GM13976 (cell line): ENCODE data around the gene SFSWAP.

ENCODE experiments used
- DNase-seq: peaks from one replicate; pipeline ENCODE4 v3.0.0; 2012; ENCODE audit warnings: low spot score
- in situ Hi-C: fragments of 300-500 bp; cut with MboI; formaldehyde crosslinking; loops from one replicate; pipeline ENCODE4 v1.12.0; 2022; ENCODE audit warnings: low sequenced_read_pairs, mixed read lengths, inconsistent platforms; ENCODE audit not compliant: unreplicated experiment
- TF ChIP-seq, protein P1 (sequence below): IDR thresholded peaks from 2 replicates; pipeline ENCODE4 v1.5.1; 2012; ENCODE audit warnings: borderline replicate concordance, mild to moderate bottlenecking; ENCODE audit not compliant: insufficient read depth; ENCODE audit errors: extremely low read depth, missing control alignments, control extremely low read depth

The SFSWAP gene

DNA sequence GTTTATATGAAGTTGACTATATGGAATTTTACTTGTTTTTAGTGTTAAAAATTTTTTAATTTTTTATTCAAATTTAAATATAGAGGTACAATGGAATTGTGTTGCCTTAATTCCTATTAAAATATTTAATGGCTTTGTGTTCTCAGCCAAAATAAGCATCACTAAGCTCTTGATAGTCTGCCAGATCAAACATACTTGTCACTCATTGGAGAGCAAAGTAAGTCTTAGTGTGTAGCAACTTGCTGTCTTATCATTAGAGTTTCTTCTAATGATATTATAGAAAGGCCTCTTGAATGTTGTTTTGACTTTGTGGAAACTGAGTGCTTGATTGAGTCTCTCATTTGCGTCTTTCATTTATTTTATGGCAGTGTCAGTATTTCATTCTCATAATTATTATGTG is 10.7 kb downstream of the SFSWAP start:
- TF ChIP-seq, protein P1, sequence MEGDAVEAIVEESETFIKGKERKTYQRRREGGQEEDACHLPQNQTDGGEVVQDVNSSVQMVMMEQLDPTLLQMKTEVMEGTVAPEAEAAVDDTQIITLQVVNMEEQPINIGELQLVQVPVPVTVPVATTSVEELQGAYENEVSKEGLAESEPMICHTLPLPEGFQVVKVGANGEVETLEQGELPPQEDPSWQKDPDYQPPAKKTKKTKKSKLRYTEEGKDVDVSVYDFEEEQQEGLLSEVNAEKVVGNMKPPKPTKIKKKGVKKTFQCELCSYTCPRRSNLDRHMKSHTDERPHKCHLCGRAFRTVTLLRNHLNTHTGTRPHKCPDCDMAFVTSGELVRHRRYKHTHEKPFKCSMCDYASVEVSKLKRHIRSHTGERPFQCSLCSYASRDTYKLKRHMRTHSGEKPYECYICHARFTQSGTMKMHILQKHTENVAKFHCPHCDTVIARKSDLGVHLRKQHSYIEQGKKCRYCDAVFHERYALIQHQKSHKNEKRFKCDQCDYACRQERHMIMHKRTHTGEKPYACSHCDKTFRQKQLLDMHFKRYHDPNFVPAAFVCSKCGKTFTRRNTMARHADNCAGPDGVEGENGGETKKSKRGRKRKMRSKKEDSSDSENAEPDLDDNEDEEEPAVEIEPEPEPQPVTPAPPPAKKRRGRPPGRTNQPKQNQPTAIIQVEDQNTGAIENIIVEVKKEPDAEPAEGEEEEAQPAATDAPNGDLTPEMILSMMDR = no peak
- in situ Hi-C loops = no loop called here
- no peak for DNase-seq

- TF ChIP-seq, protein P1 = no peak
- no peak for DNase-seq
- in situ Hi-C loops = no loop called here
Measured at GRCh38 chr12:131723532-131723931, 12.6 kb downstream of the SFSWAP start.

GRCh38 chr12:131724534-131724933 is 13.6 kb downstream of the SFSWAP start:
- no peak for DNase-seq
- TF ChIP-seq, protein P1 = no peak
- in situ Hi-C loops = no loop called here

DNA sequence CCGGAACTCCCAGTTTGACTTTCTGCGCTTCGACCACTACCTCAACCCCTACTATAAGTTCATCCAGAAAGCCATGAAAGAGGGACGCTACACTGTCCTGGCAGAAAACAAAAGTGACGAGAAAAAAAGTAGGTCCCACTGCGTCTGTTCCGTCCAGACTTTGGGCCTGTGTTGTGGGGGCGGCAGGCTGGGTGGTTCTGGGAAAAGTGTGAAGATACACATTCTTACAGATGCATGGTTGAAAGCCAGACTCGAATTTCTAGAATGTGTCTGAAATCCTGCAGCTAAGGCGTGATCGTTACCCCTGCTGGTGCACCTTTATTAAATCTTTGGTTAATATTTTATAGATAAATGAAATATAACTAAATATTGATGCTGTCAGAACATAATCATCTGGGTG is 14.6 kb downstream of the SFSWAP start:
- in situ Hi-C loops = no loop called here
- no peak for DNase-seq
- TF ChIP-seq, protein P1 = no peak

DNA sequence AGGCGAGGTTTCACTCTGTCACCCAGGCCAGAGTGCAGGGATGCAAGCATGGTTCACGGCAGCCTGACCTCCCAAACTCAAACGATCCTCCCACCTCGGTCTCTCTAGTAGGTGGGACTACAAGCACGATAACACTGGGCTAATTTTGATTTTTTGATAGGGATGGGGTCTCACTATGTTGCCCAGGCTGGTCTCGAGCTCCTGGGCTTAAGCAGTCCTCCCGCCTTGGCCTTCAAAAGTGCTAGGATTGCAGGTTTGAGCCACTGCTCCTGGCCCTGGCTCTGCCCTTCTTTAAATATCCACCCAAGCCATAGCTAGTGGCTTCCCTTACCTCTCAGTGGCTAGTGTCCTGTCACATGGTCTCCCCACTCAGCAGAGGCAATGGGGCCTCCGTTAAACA is 17.8 kb downstream of the SFSWAP start:
- TF ChIP-seq, protein P1 = no peak
- DNase-seq = no peak
- in situ Hi-C loops = no loop called here

GRCh38 chr12:131729254-131729955 is 18.5 kb downstream of the SFSWAP start:
- TF ChIP-seq, protein P1 = no peak
- DNase-seq = no peak
- in situ Hi-C loops = no loop called here
